Measurements from ENCODE around the gene ZNF672. TPM values are rescaled to one million over a fixed set of nuclear protein-coding genes. Genes with fewer than 3 reads are reported as not detected.
"Not testable (repeated sequence)": the region's sequence is repeated elsewhere in the genome, so short reads cannot be mapped to it uniquely, and the experiment has no call there.

Gene ZNF672
- total RNA-seq, 1 experiment from 2014 or later, result 35.8 TPM

DNA sequence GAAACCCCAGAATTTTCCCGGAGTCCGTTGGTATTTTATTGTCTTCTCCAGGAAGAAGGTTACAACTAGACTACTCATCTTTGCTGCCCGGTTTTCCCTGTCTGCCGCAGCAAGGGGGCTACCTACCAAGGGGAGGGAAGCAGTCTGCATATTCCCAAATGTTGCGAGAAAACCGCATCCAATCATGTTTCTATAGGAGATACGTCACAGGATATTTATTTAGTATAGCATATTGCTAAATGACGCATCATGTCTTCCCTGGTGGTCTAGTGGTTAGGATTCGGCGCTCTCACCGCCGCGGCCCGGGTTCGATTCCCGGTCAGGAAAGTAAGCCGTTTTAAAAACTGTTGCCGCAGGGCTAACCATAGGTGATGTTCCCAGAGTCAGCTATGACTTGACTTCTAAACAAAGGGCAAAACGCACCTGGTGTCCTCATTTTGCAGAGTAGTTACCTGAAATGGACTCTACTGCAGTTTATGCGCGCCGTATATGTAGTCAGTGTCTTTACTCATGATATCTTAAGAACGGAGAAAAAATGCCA lies 36.0 kb downstream of the ZNF672 start:
- TF ChIP-seq, protein P1, sequence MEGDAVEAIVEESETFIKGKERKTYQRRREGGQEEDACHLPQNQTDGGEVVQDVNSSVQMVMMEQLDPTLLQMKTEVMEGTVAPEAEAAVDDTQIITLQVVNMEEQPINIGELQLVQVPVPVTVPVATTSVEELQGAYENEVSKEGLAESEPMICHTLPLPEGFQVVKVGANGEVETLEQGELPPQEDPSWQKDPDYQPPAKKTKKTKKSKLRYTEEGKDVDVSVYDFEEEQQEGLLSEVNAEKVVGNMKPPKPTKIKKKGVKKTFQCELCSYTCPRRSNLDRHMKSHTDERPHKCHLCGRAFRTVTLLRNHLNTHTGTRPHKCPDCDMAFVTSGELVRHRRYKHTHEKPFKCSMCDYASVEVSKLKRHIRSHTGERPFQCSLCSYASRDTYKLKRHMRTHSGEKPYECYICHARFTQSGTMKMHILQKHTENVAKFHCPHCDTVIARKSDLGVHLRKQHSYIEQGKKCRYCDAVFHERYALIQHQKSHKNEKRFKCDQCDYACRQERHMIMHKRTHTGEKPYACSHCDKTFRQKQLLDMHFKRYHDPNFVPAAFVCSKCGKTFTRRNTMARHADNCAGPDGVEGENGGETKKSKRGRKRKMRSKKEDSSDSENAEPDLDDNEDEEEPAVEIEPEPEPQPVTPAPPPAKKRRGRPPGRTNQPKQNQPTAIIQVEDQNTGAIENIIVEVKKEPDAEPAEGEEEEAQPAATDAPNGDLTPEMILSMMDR (IDR thresholded peaks at IDR 0.05; ENCODE audit: unreplicated experiment), result no peak
- Mint-ChIP-seq H3K4me1 (ENCODE audit: insufficient read depth, unreplicated experiment) (peaks cover 19% of the 10 kb centered on the region), H3K4me3 (ENCODE audit: unreplicated experiment) (peak overlapping the region; percentile 94), H3K9me3 (ENCODE audit: unreplicated experiment) (no peaks in the 10 kb centered on the region), H3K27ac (ENCODE audit: low read depth, unreplicated experiment) (peak overlapping the region; percentile 97), H3K27me3 (ENCODE audit: insufficient read depth, unreplicated experiment) (peaks cover 18% of the 10 kb centered on the region), H3K36me3 (ENCODE audit: insufficient read depth, unreplicated experiment) (peaks cover 23% of the 10 kb centered on the region)
- intact Hi-C loops (cut with micrococcal nuclease), result loop anchor here (1.0 kb wide), 4 partner anchors 16 to 48 kb away; partner anchors contain the start of genes PGBD2 and ZNF672
- POLR2A ChIA-PET, result interaction anchor here (0.6 to 4.7 kb wide), 21 partner anchors 9 to 62 kb away, joined by 3 to 140 read pairs (median 7); partner anchors contain the start of genes PGBD2, SH3BP5L, ZNF672 and ZNF692
- BruUV-seq (replicated peaks), result no TSS peak
- CTCF ChIA-PET, result interaction anchor here (0.7 to 3.3 kb wide), 11 partner anchors 8 to 49 kb away, joined by 3 to 21 read pairs (median 6); partner anchors contain the start of gene ZNF692
- peak; percentile 97 for DNase-seq (ENCODE audit: unreplicated experiment)

DNA sequence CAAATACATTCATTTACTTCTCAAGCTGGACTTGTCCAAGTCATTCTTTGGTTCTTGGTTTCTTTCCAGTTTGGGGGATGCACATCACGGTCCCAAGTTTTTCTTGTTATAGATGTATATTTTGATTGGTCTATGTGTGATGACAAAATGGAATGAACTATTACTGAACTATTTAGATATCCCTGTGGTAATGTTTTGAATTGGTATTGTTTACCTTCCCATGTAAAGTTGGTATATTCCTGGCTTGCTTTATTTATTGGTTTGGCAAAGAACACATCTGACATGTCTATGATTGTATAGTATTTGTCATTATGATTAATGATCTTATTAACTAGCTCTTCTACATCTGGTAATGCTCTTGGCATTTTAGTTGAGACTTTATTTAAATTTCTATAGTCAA lies 43.2 kb downstream of the ZNF672 start:
- no peaks in the 10 kb centered on the region for H3K9me3 Mint-ChIP-seq (ENCODE audit: unreplicated experiment)
- H3K27me3 Mint-ChIP-seq (ENCODE audit: insufficient read depth, unreplicated experiment), result peaks cover 24% of the 10 kb centered on the region
- TF ChIP-seq, protein P1 (IDR thresholded peaks at IDR 0.05; ENCODE audit: unreplicated experiment), result no peak
- no peak overlapping the region for H3K27ac Mint-ChIP-seq (ENCODE audit: low read depth, unreplicated experiment)
- H3K4me1 Mint-ChIP-seq (ENCODE audit: insufficient read depth, unreplicated experiment), result peaks cover 4% of the 10 kb centered on the region
- intact Hi-C loops (cut with micrococcal nuclease), result no loop called here
- POLR2A ChIA-PET, result interaction anchor here (0.6 to 3.4 kb wide), 4 partner anchors 22 to 54 kb away, joined by 3 to 13 read pairs (median 6); partner anchors contain the start of genes ZNF672 and ZNF692
- CTCF ChIA-PET, result interaction anchor here (0.8 to 3.9 kb wide), 5 partner anchors 8 to 28 kb away, joined by 3 to 12 read pairs (median 3); no protein-coding TSS in a partner anchor
- no peak overlapping the region for H3K4me3 Mint-ChIP-seq (ENCODE audit: unreplicated experiment)
- H3K36me3 Mint-ChIP-seq (ENCODE audit: insufficient read depth, unreplicated experiment), result no peaks in the 10 kb centered on the region
- BruUV-seq (replicated peaks), result no TSS peak
- no peak for DNase-seq (ENCODE audit: unreplicated experiment)

DNA sequence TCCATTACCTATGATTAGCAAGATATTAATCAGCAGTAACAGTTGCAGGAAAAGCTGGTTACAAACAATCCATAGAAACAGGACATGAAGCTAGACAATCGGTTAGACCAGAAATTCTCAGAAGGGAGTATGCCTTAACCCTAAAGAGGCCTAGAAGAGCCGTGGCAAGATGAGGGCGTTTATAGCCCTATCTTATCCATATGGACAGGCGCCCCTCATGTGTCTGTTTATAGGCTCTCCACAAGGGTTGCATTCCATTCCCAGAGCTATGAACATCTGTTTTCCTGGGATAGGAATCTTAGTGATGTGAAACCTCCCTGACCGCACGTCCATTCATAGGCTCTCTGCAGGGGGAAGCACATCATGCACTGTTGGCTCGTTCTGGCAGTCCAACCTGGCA lies 44.4 kb downstream of the ZNF672 start:
- H3K36me3 Mint-ChIP-seq (ENCODE audit: insufficient read depth, unreplicated experiment); H3K27ac Mint-ChIP-seq (ENCODE audit: low read depth, unreplicated experiment); H3K9me3 Mint-ChIP-seq (ENCODE audit: unreplicated experiment); BruUV-seq (replicated peaks); H3K4me3 Mint-ChIP-seq (ENCODE audit: unreplicated experiment); H3K4me1 Mint-ChIP-seq (ENCODE audit: insufficient read depth, unreplicated experiment); DNase-seq (ENCODE audit: unreplicated experiment); intact Hi-C loops (cut with micrococcal nuclease): not testable (repeated sequence)
- H3K27me3 Mint-ChIP-seq (ENCODE audit: insufficient read depth, unreplicated experiment), result peaks cover 24% of the 10 kb centered on the region
- ChIA-PET CTCF (interaction anchor here (0.5 to 3.9 kb wide), 3 partner anchors 9 to 26 kb away, joined by 3 to 12 read pairs (median 4); partner anchors contain the start of gene ZNF692), POLR2A (interaction anchor here (1.9 to 2.5 kb wide), 2 partner anchors 8 to 55 kb away, joined by 7 to 8 read pairs; no protein-coding TSS in a partner anchor)

DNA sequence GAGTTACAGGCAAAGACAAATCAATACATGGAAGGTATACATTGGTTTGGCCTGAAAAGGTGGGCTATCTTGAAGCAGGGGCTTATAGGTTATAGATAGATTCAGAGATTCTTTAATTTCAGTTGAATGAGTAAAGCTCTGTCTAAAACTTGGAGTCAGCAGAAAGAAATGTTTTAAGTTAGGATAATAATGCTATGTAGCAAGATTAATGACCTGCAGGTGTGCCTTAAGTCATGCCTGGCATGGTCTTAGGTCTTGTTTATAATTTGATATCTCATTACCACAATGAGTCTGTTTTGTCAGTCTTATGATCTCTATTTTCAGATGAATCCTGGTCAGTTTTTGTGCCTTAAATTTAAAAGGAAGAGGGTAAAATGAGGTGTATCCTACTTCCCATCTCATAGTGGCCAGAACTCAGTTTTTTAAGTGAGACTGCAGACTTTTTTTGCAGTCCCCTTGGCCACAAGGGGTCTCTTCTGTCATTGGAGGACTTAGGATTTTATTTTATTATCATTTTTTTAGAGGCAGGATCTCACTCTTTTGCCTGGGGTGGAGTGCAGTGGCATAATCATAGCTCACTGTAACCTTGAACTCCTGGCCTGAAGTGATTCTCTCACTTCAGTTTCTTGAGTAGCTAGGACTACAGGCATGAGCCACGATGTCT lies 46.7 kb downstream of the ZNF672 start:
- ChIA-PET POLR2A (interaction anchor here (0.7 to 3.5 kb wide), 4 partner anchors 10 to 58 kb away, joined by 3 to 11 read pairs (median 4); partner anchors contain the start of gene SH3BP5L), CTCF (interaction anchor here (0.7 to 3.9 kb wide), 5 partner anchors 9 to 16 kb away, joined by 3 to 12 read pairs (median 3); no protein-coding TSS in a partner anchor)
- Mint-ChIP-seq H3K27ac (ENCODE audit: low read depth, unreplicated experiment) (no peak overlapping the region), H3K9me3 (ENCODE audit: unreplicated experiment) (no peaks in the 10 kb centered on the region), H3K27me3 (ENCODE audit: insufficient read depth, unreplicated experiment) (peaks cover 13% of the 10 kb centered on the region), H3K4me3 (ENCODE audit: unreplicated experiment) (no peak overlapping the region), H3K36me3 (ENCODE audit: insufficient read depth, unreplicated experiment) (no peaks in the 10 kb centered on the region), H3K4me1 (ENCODE audit: insufficient read depth, unreplicated experiment) (peaks cover 4% of the 10 kb centered on the region)
- TF ChIP-seq, protein P1 (IDR thresholded peaks at IDR 0.05; ENCODE audit: unreplicated experiment), result no peak
- no peak for DNase-seq (ENCODE audit: unreplicated experiment)
- BruUV-seq (replicated peaks), result no TSS peak
- intact Hi-C loops (cut with micrococcal nuclease), result no loop called here

All from MCF 10A (cell line).